ENCODE measurements around the gene STK24.
A peak's percentile ranks its signal among the peaks of the same experiment; 100 is the strongest.

The STK24 gene

GRCh38 chr13:98528663-98529064 lies 48.2 kb downstream of the STK24 start:
- DNase-seq: no peak

GRCh38 chr13:98527526-98527925 lies 49.4 kb downstream of the STK24 start:
- DNase-seq: no peak

- DNase-seq: no peak
These were observed 50.8 kb downstream of the STK24 start for GRCh38 chr13:98526182-98526512.

GRCh38 chr13:98525456-98526181 lies 51.3 kb downstream of the STK24 start:
- no peak for DNase-seq

- no peak for DNase-seq
These were observed 52.1 kb downstream of the STK24 start for GRCh38 chr13:98524793-98525192.

GRCh38 chr13:98524391-98524790 lies 52.5 kb downstream of the STK24 start:
- DNase-seq: no peak

GRCh38 chr13:98523455-98524102 lies 53.3 kb downstream of the STK24 start:
- no peak for DNase-seq

GRCh38 chr13:98522371-98522770 lies 54.5 kb downstream of the STK24 start:
- DNase-seq: no peak

GRCh38 chr13:98521461-98522247 lies 55.3 kb downstream of the STK24 start:
- no peak for DNase-seq

- no peak for DNase-seq
These were observed 56.0 kb downstream of the STK24 start for GRCh38 chr13:98520674-98521449.

- no peak for DNase-seq
These were observed 56.9 kb downstream of the STK24 start for GRCh38 chr13:98519976-98520375.

- no peak for DNase-seq
These were observed 59.2 kb downstream of the STK24 start for GRCh38 chr13:98517576-98518310.

- no peak for DNase-seq
These were observed 61.0 kb downstream of the STK24 start for GRCh38 chr13:98515818-98516465.

GRCh38 chr13:98514288-98514687 lies 62.6 kb downstream of the STK24 start:
- no peak for DNase-seq

GRCh38 chr13:98513837-98514236 lies 63.1 kb downstream of the STK24 start:
- DNase-seq: no peak

GRCh38 chr13:98512774-98513665 lies 63.9 kb downstream of the STK24 start:
- DNase-seq: no peak

GRCh38 chr13:98511435-98511834 lies 65.5 kb downstream of the STK24 start:
- no peak for DNase-seq

GRCh38 chr13:98510156-98510509 lies 66.8 kb downstream of the STK24 start:
- no peak for DNase-seq

- DNase-seq: peak; percentile 34
These were observed 67.4 kb downstream of the STK24 start for GRCh38 chr13:98509271-98510155.

GRCh38 chr13:98508685-98509084 lies 68.2 kb downstream of the STK24 start:
- no peak for DNase-seq

Measured in activated effector memory CD4-positive, alpha-beta T cell treated with Interleukin-2 at 50 U/mL for 16 hours (primary cell).